ENCODE results near the gene HAO1. TPM values are rescaled to one million over a fixed set of nuclear protein-coding genes. Genes with fewer than 3 reads are reported as not detected.

HAO1 gene
- not detected in 5 replicates for total RNA-seq (2022; extraction: Qiagen RNA extraction; ENCODE audit: low read depth)

DNA sequence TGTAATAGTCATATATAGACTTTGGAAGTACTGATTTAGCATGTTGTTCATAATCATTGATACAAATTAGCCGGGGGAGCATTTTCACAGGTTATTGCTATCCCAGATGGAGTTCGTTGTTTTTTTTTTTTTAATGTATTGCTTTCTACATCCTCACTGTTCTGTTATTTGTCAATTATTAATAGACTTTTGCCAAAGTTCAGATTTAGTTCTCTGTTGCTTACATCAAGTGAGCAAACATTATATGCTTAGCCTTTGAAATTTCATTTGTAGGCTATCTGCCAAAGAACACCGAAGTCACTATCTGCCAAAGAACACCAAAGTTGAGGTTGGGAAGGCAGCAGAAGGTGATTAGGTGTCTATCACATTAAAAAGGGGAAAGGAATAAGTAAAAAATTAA, at the start of gene HAO1:
TSS of gene HAO1 (minus strand) at position 118 of the 400 bp plus-strand sequence. CDS start at position 82, 36 bp downstream.

Other genes with a start within 250 kb of the HAO1 start
- 14.2 to 16.9 TPM (median 16.2 TPM) in 5 replicates for gene TMX4, start 79.3 kb upstream of the HAO1 start, total RNA-seq (2022; extraction: Qiagen RNA extraction; ENCODE audit: low read depth)
- 0.30 to 0.89 TPM (median 0.58 TPM) in 5 replicates for gene PLCB1, start 191.8 kb upstream of the HAO1 start, total RNA-seq (2022; extraction: Qiagen RNA extraction; ENCODE audit: low read depth)

All from A549 treated with GW870086 at 1 μM for 4 hours (cell line).